ENCODE measurements around the gene GNG14. TPM values are rescaled to one million over a fixed set of nuclear protein-coding genes. Genes with fewer than 3 reads are reported as not detected.

Gene GNG14
- total and polyA plus RNA-seq, 2 donors (not counting 3 experiments of a cell fraction or from before 2014, with no cell fraction given): not detected

- peak overlapping the region; percentile 78 for H3K4me2 ChIP-seq (ENCODE audit: insufficient read depth, low read length)
- no peak for TF ChIP-seq JUN (IDR thresholded peaks at IDR 0.05; ENCODE audit: borderline replicate concordance, insufficient read depth, insufficient read length, low read depth)
- no peak for TF ChIP-seq POLR2AphosphoS5 (IDR thresholded peaks at IDR 0.05; ENCODE audit: insufficient read depth, low read depth, low read length)
- no peak for TF ChIP-seq FOS (IDR thresholded peaks at IDR 0.05; ENCODE audit: borderline replicate concordance, insufficient read depth, low read length)
- TF ChIP-seq MYC (IDR thresholded peaks at IDR 0.05; ENCODE audit: low read depth, low read length): no peak
- no peak for TF ChIP-seq GATA2 (IDR thresholded peaks at IDR 0.05; ENCODE audit: insufficient read depth, insufficient read length, low read depth, low read length)
- no peak for TF ChIP-seq MAX (IDR thresholded peaks at IDR 0.05; ENCODE audit: insufficient read depth, insufficient read length)
- TF ChIP-seq EZH2 (IDR thresholded peaks at IDR 0.05; ENCODE audit: borderline replicate concordance, low read depth, low read length, severe bottlenecking): no peak
- no peak for TF ChIP-seq POLR2A (IDR thresholded peaks at IDR 0.05; ENCODE audit: low read depth, low read length)
- TF ChIP-seq CTCF (IDR thresholded peaks at IDR 0.05; ENCODE audit: extremely low read depth in 1 of 2, insufficient read depth in 1 of 2, low read depth in 1 of 2, low read length in 2 of 2): no peak
- POLR2A ChIA-PET: no interaction called here
- no peaks in the 10 kb centered on the region for H4K20me1 ChIP-seq (replicated peaks; ENCODE audit: control insufficient read depth, extremely low read depth, insufficient read depth, low read length)
- H3K36me3 ChIP-seq (ENCODE audit: control insufficient read depth in 2 of 2, extremely low read depth in 1 of 2, insufficient read depth in 2 of 2, low read length in 2 of 2): peaks cover 0 to 8% of the 10 kb centered on the region in 2 experiments
- no peaks in the 10 kb centered on the region for H3K27me3 ChIP-seq (ENCODE audit: control insufficient read depth in 2 of 2, insufficient read depth in 2 of 2, low read length in 2 of 2)
- no peaks in the 10 kb centered on the region for H3K9me3 ChIP-seq (replicated peaks; ENCODE audit: control insufficient read depth, insufficient read depth, low read length)
- BruUV-seq (replicated peaks): no TSS peak
- H3K4me3 ChIP-seq (replicated peaks in 1 of 3; ENCODE audit: insufficient read depth in 1 of 3, low read depth in 1 of 3, low read length in 3 of 3): peak overlapping the region; percentile 52 to 87 (median 83)
- H3K4me1 ChIP-seq (ENCODE audit: control insufficient read depth, extremely low read depth, insufficient read depth, low read length): peaks cover 20% of the 10 kb centered on the region
- peak overlapping the region; percentile 90 for H3K9ac ChIP-seq (replicated peaks; ENCODE audit: extremely low read depth, insufficient read depth, low read length)
- DNase-seq (ENCODE audit: low read depth, low spot score) (no peak), FAIRE-seq (no peak)
- H3K27ac ChIP-seq (ENCODE audit: insufficient read depth, low read depth, low read length): no peak overlapping the region
- H3K79me2 ChIP-seq (ENCODE audit: control insufficient read depth, insufficient read depth, low read length): peaks cover 16% of the 10 kb centered on the region
- dilution Hi-C loops (cut with MboI; ENCODE audit: extremely low pct_ligation_motif_present, low sequenced_read_pairs): no loop called here
- no peak overlapping the region for H2AFZ ChIP-seq (ENCODE audit: low read depth, low read length)
- CTCF ChIA-PET: interaction anchor here (1.0 to 1.6 kb wide), 2 partner anchors 17 to 577 kb away, joined by 3 to 5 read pairs; no protein-coding TSS in a partner anchor
- intact Hi-C loops (cut with micrococcal nuclease): loop anchor here (5.0 kb wide), 2 partner anchors 506 to 746 kb away; partner anchors contain the start of gene ZNF136
- H3K9me1 ChIP-seq (replicated peaks; ENCODE audit: control insufficient read depth, extremely low read depth, insufficient read depth, low read length): no peaks in the 10 kb centered on the region
Observed at GRCh38 chr19:12668346-12668745, 19.5 kb upstream of the GNG14 start.

Measured in endothelial cell of umbilical vein (primary cell).